ENCODE data around the gene PLGRKT.
"Not testable (repeated sequence)": the region's sequence is repeated elsewhere in the genome, so short reads cannot be mapped to it uniquely, and the experiment has no call there.

Gene PLGRKT

GRCh38 chr9:5388026-5388819, 49.5 kb downstream of the PLGRKT start:
- no peak for DNase-seq (ENCODE audit: low read depth in 3 of 3, low spot score in 1 of 3)

DNA sequence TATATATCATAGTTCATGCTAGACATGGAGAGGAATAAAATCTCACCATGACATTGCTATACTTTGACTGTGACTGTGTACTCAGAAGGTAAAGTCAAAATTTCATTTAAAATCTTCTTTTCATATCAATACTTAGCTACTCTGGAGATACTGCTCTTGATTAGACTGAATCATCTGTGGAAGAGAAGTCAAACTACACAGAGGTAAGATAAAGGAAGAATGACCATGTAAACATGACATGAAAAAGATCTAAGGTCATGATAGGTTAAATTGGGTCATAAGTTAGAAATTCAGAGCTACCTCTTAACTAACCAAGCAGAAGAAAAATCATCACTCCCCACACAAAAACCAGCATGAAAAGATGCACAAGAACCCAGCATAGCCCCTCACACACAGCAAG, 53.3 kb downstream of the PLGRKT start:
- no peak for DNase-seq (ENCODE audit: low read depth in 3 of 3, low spot score in 1 of 3)

DNA sequence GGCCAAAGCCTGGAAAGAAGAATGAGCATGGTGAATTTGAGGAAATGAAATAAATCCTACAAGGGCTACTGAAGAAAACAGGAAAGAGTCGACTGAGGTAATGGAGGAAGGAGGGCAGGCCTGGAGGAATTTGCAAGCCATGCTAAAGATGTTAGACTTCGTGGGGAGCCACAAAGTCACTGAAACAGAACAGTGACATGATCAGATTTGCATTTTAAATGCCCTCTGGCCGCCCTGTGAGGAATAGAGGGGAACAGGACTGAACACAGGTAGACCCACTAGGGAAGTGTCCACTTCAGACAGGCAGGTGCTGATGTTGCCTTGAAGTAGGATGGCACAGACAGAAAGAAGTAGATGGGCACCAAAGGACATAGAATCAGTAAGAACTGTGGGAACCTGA, 55.2 kb downstream of the PLGRKT start:
- no peak for DNase-seq (ENCODE audit: low read depth in 3 of 3, low spot score in 1 of 3)

- DNase-seq (ENCODE audit: low read depth in 3 of 3, low spot score in 1 of 3): no peak
These were observed 61.8 kb downstream of the PLGRKT start for GRCh38 chr9:5375790-5376477.

- no peak for DNase-seq (ENCODE audit: low read depth in 3 of 3, low spot score in 1 of 3)
These were observed 62.6 kb downstream of the PLGRKT start for GRCh38 chr9:5375091-5375490.

GRCh38 chr9:5364294-5365024, 73.3 kb downstream of the PLGRKT start:
- no peak for DNase-seq (ENCODE audit: low read depth in 3 of 3, low spot score in 1 of 3)

DNA sequence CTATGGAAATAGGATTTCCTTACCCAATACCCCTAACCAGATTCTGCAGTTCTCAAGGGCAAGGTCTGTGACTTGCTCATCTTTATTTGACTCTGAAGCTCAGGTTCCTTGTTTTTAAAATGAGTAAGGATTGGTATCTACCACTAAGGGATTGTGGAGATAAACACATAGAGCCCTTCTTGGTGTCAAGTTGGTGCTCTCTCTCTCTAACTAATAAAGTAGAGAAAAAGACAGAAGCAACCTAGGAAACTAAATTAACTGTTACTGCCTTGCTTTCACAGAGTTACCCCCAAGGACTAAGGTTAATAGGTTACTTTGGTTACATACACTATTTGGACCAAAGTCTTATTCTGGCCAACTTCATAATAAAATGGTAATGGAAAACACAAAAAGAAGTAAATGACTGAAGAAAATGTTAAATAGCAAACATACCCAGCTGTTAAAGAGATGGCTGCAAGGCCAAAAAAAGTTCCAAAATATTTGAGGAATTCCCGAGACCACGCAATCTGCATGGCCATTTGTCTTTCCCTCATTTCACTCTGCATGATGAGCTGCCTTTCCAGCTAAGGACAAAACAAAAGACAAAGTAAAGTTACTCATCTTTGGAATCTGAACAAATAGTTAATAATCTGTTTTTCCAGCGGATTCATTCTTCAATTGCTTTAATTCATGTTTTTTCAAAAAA, 76.3 kb downstream of the PLGRKT start:
- no peak for DNase-seq (ENCODE audit: low read depth in 3 of 3, low spot score in 1 of 3)

DNA sequence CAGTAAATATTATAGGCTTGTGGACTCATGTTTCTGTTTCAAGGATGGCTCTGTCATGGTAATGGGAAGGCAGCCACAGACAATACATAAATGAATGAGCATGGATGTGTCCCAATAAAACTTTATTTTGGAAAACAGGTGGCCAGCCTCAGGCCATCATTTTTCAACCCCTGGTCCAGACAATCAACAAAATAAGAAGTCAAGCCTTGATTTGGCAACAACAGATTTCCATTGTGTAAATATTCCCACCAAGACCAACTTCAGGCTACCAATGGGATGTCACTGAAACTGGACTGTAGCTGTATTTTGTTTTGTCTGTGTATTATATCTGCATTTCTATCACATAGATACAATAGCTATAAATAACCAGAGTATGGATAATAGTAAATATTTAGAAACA, 77.4 kb downstream of the PLGRKT start:
- no peak for DNase-seq (ENCODE audit: low read depth in 3 of 3, low spot score in 1 of 3)

- no peak for DNase-seq (ENCODE audit: low read depth in 3 of 3, low spot score in 1 of 3)
These were observed 80.2 kb downstream of the PLGRKT start for GRCh38 chr9:5357431-5358105.

DNA sequence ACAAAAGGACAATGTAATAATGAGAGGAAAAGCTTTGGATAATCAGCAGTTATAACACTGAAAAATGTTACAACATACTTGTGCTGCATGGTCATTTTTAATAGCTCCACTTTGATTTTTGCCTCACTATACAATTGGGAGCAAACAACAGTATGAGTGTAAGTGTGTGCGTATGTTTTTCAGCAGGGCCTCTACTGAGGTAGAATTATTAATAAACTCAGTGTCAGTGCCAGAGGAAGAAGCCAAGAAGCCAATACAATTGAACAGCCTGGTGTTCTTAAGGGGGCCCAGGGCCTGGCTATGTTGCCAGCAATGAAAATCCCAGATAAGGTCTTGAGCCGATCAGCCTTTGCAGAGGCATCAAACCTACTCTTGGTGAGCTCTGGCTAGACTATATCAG, 81.9 kb downstream of the PLGRKT start:
- no peak for DNase-seq (ENCODE audit: low read depth in 3 of 3, low spot score in 1 of 3)

GRCh38 chr9:5355226-5355625, 82.5 kb downstream of the PLGRKT start:
- no peak for DNase-seq (ENCODE audit: low read depth in 3 of 3, low spot score in 1 of 3)

GRCh38 chr9:5354184-5354583, 83.5 kb downstream of the PLGRKT start:
- DNase-seq (ENCODE audit: low read depth in 3 of 3, low spot score in 1 of 3): no peak

DNA sequence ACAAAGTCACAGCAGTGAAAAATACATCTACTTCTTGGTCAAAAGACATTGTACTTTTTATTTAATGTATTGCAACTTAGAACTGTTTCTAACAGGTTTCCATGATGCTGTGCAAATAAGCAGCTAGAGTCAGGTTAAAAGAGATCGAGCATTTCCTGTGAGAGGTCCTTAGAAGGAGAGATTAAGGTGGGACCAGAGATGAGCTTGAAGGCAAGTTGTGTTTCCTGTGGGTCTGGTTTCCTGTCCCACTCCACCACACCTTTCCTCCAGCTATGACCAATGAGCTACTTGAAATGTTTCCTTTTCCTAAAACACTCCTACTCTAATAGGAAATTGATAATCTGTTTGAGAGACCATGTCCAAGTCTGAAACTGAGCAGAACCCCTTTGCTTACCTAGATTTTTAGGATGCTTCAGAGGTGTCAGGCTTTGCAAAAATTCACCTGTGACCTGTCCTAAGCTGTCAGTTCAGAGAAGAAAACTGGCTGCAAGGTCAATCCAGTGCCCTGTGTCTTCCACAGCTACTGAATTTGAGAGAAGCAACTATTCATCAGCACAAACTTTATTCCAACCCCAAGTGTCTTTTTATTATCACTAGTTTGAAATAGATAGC, 85.0 kb downstream of the PLGRKT start:
- no peak for DNase-seq (ENCODE audit: low read depth in 3 of 3, low spot score in 1 of 3)

DNA sequence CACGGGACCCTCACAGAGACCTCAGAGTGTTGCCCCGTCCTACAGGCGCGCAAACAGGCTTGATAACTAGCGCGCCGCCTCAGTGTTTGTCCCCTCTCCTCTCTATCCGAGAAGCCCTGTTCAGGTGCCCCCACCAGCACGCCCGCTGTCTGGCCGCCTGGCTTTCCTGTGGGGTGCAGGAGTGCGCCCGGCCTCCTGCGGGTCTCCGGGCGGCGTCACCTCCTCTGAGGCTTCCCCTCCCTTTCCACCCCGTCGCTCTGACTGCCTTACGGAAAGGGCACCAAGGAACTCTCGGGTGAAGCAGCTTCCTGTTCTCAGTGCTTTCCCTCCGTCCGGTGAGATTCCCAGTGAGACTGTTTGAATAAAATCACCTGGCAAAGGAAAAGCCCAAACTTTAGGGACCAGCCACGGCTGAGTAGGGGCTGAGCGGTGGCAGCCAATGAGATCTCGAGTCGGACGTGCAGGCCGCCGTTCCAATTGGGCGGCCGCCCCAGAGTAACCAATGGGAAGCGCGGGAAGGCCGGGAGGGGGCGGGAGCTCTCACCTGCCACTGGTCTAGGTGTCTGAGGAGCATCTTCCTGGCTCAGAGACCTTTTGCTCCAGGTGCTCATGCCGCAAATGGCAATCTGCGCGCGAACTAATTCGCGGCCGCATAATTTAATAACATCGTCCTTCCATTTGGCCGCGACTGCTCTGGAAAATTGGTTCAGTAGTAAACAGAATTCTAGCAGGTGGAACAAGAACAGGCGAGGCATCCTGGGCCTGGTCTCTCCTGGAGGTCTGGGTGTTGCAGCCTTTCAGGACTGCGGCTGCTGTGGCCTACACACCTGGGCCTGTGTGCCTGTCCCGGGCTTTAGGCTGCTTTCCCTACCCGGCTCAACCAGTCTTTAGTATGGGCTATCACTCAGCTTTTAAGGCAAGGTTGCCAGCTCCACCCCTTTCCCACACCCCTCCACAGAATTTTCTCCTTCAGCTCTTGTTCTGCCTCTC, 98.4 kb downstream of the PLGRKT start, which contains the start of gene RLN1:
Gene RLN1 (minus strand): TSS at position 885 of the 990 bp plus-strand sequence. CDS start 130 bp downstream, at position 755.
- not testable (repeated sequence) for DNase-seq (ENCODE audit: low read depth in 3 of 3, low spot score in 1 of 3)

- DNase-seq (ENCODE audit: low read depth in 3 of 3, low spot score in 1 of 3): no peak
These were observed 101.0 kb downstream of the PLGRKT start for GRCh38 chr9:5336688-5337087.

DNA sequence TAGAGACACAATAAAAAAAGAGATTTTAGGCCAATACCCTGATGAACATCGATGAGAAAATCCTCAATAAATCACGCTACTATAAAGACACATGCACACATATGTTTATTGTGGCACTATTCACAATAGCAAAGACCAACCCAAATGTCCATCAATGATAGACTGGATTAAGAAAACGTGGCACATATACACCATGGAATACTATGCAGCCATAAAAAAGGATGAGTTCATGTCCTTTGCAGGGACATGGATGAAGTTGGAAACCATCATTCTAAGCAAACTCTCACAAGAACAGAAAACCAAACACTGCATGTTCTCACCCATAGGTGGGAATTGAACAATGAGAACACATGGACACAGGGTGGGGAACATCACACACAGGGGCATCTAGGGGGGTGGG, 106.4 kb downstream of the PLGRKT start:
- DNase-seq (ENCODE audit: low read depth in 3 of 3, low spot score in 1 of 3): not testable (repeated sequence)

DNA sequence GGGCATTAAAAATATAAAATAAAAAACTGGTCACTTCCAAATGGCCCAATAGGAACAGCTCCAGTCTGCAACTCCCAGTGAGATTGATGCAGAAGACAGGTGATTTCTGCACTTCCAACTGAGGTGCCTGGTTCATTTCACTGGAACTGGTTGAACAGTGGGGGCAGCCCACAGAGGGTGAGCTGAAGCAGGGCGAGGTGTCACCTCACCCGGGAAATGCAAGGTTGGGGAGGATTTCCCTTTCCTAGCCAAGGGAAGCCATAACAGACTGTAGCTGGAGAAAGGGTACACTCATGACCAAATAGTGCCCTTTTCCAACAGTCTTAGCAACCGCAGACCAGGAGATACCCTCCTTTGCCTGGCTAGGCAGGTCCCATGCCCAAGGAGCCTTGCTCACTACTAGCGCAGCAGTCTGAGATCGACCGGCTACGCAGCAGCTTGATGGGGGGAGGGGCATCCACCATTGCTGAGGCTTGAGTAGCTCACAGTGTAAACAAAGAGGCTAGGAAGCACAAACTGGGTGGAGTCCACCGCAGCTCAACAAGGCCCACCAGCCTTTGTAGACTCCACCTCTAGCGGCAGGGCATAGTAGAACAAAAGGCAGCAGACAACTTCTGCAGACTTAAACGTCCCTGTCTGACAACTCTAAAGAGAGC, 110.7 kb downstream of the PLGRKT start:
- no peak for DNase-seq (ENCODE audit: low read depth in 3 of 3, low spot score in 1 of 3)

GRCh38 chr9:5326187-5326586, 111.5 kb downstream of the PLGRKT start:
- no peak for DNase-seq (ENCODE audit: low read depth in 3 of 3, low spot score in 1 of 3)

- DNase-seq (ENCODE audit: low read depth in 3 of 3, low spot score in 1 of 3): not testable (repeated sequence)
These were observed 116.1 kb downstream of the PLGRKT start for GRCh38 chr9:5321601-5322000.
